NOMO-1 treated with DMSO at 0.1 percent for 48 hours (cell line): ENCODE results near the gene RALGAPA2.

ENCODE experiments used
- DNase-seq: peaks from one replicate; lab custom pipeline; 2025; ENCODE audit not compliant: unreplicated experiment; lab: John Stamatoyannopoulos, UW

Gene RALGAPA2

GRCh38 chr20:20632644-20633043 lies 79.8 kb downstream of the RALGAPA2 start:
- no peak for DNase-seq

GRCh38 chr20:20630551-20630950 lies 81.9 kb downstream of the RALGAPA2 start:
- no peak for DNase-seq

- DNase-seq, result no peak
Observed at GRCh38 chr20:20629556-20630188, 82.8 kb downstream of the RALGAPA2 start.

- no peak for DNase-seq
Observed at GRCh38 chr20:20628314-20628713, 84.1 kb downstream of the RALGAPA2 start.

- no peak for DNase-seq
Observed at GRCh38 chr20:20627471-20627870, 85.0 kb downstream of the RALGAPA2 start.

- no peak for DNase-seq
Observed at GRCh38 chr20:20624914-20625313, 87.5 kb downstream of the RALGAPA2 start.

- DNase-seq, result no peak
Observed at GRCh38 chr20:20621195-20621594, 91.2 kb downstream of the RALGAPA2 start.

GRCh38 chr20:20614391-20614790 lies 98.1 kb downstream of the RALGAPA2 start:
- no peak for DNase-seq

- no peak for DNase-seq
Observed at GRCh38 chr20:20612251-20612650, 100.2 kb downstream of the RALGAPA2 start.

- DNase-seq, result no peak
Observed at GRCh38 chr20:20611167-20611566, 101.3 kb downstream of the RALGAPA2 start.

- DNase-seq, result no peak
Observed at GRCh38 chr20:20609522-20609921, 102.9 kb downstream of the RALGAPA2 start.

- no peak for DNase-seq
Observed at GRCh38 chr20:20608641-20609040, 103.8 kb downstream of the RALGAPA2 start.

GRCh38 chr20:20608041-20608440 lies 104.4 kb downstream of the RALGAPA2 start:
- peak; percentile 9 for DNase-seq

- DNase-seq, result no peak
Observed at GRCh38 chr20:20606881-20607280, 105.6 kb downstream of the RALGAPA2 start.

GRCh38 chr20:20606050-20606449 lies 106.4 kb downstream of the RALGAPA2 start:
- DNase-seq, result no peak

- DNase-seq, result no peak
Observed at GRCh38 chr20:20604907-20605306, 107.5 kb downstream of the RALGAPA2 start.

GRCh38 chr20:20604357-20604756 lies 108.1 kb downstream of the RALGAPA2 start:
- no peak for DNase-seq

- DNase-seq, result no peak
Observed at GRCh38 chr20:20603339-20603990, 109.0 kb downstream of the RALGAPA2 start.

GRCh38 chr20:20597966-20598365 lies 114.5 kb downstream of the RALGAPA2 start:
- DNase-seq, result no peak

GRCh38 chr20:20594171-20594530 lies 118.3 kb downstream of the RALGAPA2 start:
- peak; percentile 3 for DNase-seq

GRCh38 chr20:20593447-20594170 lies 118.8 kb downstream of the RALGAPA2 start:
- DNase-seq, result peak; percentile 19

- DNase-seq, result no peak
Observed at GRCh38 chr20:20585146-20585545, 127.3 kb downstream of the RALGAPA2 start.
